WTC11 (cell line): ENCODE results near the gene SORD. TPM values are rescaled to one million over a fixed set of nuclear protein-coding genes. Genes with fewer than 3 reads are reported as not detected.

Source experiments
- ATAC-seq: fragments of 200-7000 bp; cut with Tn5 transposase; 2 replicates; pipeline ENCODE4 v1.10.0; 2021; ENCODE audit warnings: mild to moderate bottlenecking, moderate library complexity
- CTCF ChIA-PET: fragments of 300-600 bp; sonication (Branson Sonifier 250); formaldehyde crosslinking; loops from one replicate; lab custom pipeline; 2021; ENCODE audit warnings: antibody characterized with exemption; lab: Charles Lee
- POLR2A ChIA-PET: fragments of 350-600 bp; sonication (Branson Sonifier 250); formaldehyde crosslinking; loops from one replicate; lab custom pipeline; 2021; ENCODE audit warnings: antibody characterized with exemption; lab: Charles Lee
- DNase-seq: peaks from one replicate; pipeline ENCODE4 v3.0.0; 2021; ENCODE audit warnings: low spot score
- H3K27ac Mint-ChIP-seq: 2 replicates; pipeline ENCODE4 v1.8.0; 2021; ENCODE audit warnings: mixed read lengths
- H3K27me3 Mint-ChIP-seq: 2 replicates; pipeline ENCODE4 v1.8.0; 2021; ENCODE audit warnings: low read depth, mild to moderate bottlenecking, moderate library complexity, mixed read lengths
- H3K36me3 Mint-ChIP-seq: 2 replicates; pipeline ENCODE4 v1.8.0; 2021; ENCODE audit warnings: mixed read lengths
- H3K4me1 Mint-ChIP-seq: 2 replicates; pipeline ENCODE4 v1.8.0; 2022; ENCODE audit warnings: mixed read lengths
- H3K4me3 Mint-ChIP-seq: 2 replicates; pipeline ENCODE4 v1.8.0; 2021; ENCODE audit warnings: mild to moderate bottlenecking, moderate library complexity, mixed read lengths
- H3K9me3 Mint-ChIP-seq: 2 replicates; pipeline ENCODE4 v1.8.0; 2021; ENCODE audit warnings: mixed read lengths
- ATF3 ChIP-seq: sonication (generic); formaldehyde crosslinking; conservative IDR thresholded peaks from 2 replicates; pipeline ENCODE4 v1.8.1; 2022; ENCODE audit warnings: mild to moderate bottlenecking, missing genetic modification reagents
- CDX4 ChIP-seq: fragments of 250-450 bp; sonication (Bioruptor Pico); IDR thresholded peaks from 2 replicates; pipeline ENCODE4 v1.9.0; 2021; ENCODE audit warnings: moderate library complexity, mild to moderate bottlenecking, inconsistent platforms, borderline replicate concordance
- ETV6 ChIP-seq: sonication (generic); formaldehyde crosslinking; IDR thresholded peaks from 2 replicates; pipeline ENCODE4 v1.8.1; 2022; ENCODE audit warnings: mild to moderate bottlenecking, missing genetic modification reagents
- FOXJ3 ChIP-seq: sonication (generic); formaldehyde crosslinking; IDR thresholded peaks from 2 replicates; pipeline ENCODE4 v1.9.0; 2021; ENCODE audit warnings: missing genetic modification reagents, mild to moderate bottlenecking, borderline replicate concordance
- FOXP4 ChIP-seq: sonication (generic); formaldehyde crosslinking; IDR thresholded peaks from 2 replicates; pipeline ENCODE4 v1.8.0; 2022; ENCODE audit warnings: mild to moderate bottlenecking, missing genetic modification reagents
- GTF2I ChIP-seq: fragments of 250-450 bp; sonication (Bioruptor Pico); conservative IDR thresholded peaks from 2 replicates; pipeline ENCODE4 v1.4.0; 2021; ENCODE audit warnings: mild to moderate bottlenecking
- IRF1 ChIP-seq: sonication (generic); formaldehyde crosslinking; IDR thresholded peaks from 2 replicates; pipeline ENCODE4 v1.8.0; 2023; ENCODE audit warnings: missing genetic modification reagents
- JUN ChIP-seq: sonication (generic); formaldehyde crosslinking; IDR thresholded peaks from 2 replicates; pipeline ENCODE4 v1.8.0; 2023; ENCODE audit warnings: mild to moderate bottlenecking, missing genetic modification reagents
- MYBL2 ChIP-seq: sonication (generic); formaldehyde crosslinking; IDR thresholded peaks from 2 replicates; pipeline ENCODE4 v1.8.1; 2023; ENCODE audit warnings: mild to moderate bottlenecking, moderate library complexity, missing genetic modification reagents
- NR3C1 ChIP-seq: sonication (generic); formaldehyde crosslinking; conservative IDR thresholded peaks from 2 replicates; pipeline ENCODE4 v1.8.1; 2023; ENCODE audit warnings: low read depth, mild to moderate bottlenecking, missing genetic modification reagents
- TCF7 ChIP-seq: sonication (generic); formaldehyde crosslinking; IDR thresholded peaks from 2 replicates; pipeline ENCODE4 v1.8.0; 2022; ENCODE audit warnings: mild to moderate bottlenecking, low read depth, missing genetic modification reagents, moderate library complexity
- USF1 ChIP-seq: sonication (generic); formaldehyde crosslinking; IDR thresholded peaks from 2 replicates; pipeline ENCODE4 v1.8.0; 2022; ENCODE audit warnings: mild to moderate bottlenecking, missing genetic modification reagents
- ZNF121 ChIP-seq: sonication (generic); formaldehyde crosslinking; IDR thresholded peaks from 2 replicates; pipeline ENCODE4 v1.8.0; 2023; ENCODE audit warnings: missing genetic modification reagents
- ZNF317 ChIP-seq: sonication (generic); formaldehyde crosslinking; IDR thresholded peaks from 2 replicates; pipeline ENCODE4 v1.8.1; 2023; ENCODE audit warnings: low read depth, mild to moderate bottlenecking, moderate library complexity, missing genetic modification reagents, borderline replicate concordance
- ZSCAN18 ChIP-seq: fragments of 250-450 bp; sonication (Bioruptor Pico); IDR thresholded peaks from 2 replicates; pipeline ENCODE4 v2.1.2; 2022; ENCODE audit warnings: mild to moderate bottlenecking, moderate library complexity
- total RNA-seq: library from RNA; stranded (reverse); gene quantifications from 3 replicates; pipeline ENCODE4 v1.2.3, GENCODE V29; 2021

SORD gene
- total RNA-seq, 1 experiment from 2014 or later = 46.2 TPM

GRCh38 chr15:45107941-45108630 lies 85.1 kb downstream of the SORD start (continued):
- TF ChIP-seq MYBL2 (no peak), TCF7 (CRISPR knock-in tag) (no peak), NR3C1 (CRISPR knock-in tag) (no peak), IRF1 (CRISPR knock-in tag) (no peak), USF1 (CRISPR knock-in tag) (no peak)

- 0 out of 2 replicates have a peak overlapping the region, but pooled peaks have one; percentile 18 for H3K4me3 Mint-ChIP-seq
- TF ChIP-seq ETV6 (CRISPR knock-in tag) (no peak), GTF2I (CRISPR knock-in tag) (no peak), JUN (CRISPR knock-in tag) (no peak), FOXJ3 (CRISPR knock-in tag) (no peak), USF1 (CRISPR knock-in tag) (no peak), ZNF121 (CRISPR knock-in tag) (no peak), ZSCAN18 (no peak), CDX4 (CRISPR knock-in tag) (no peak)
- TF ChIP-seq, all 79 proteins: peak for 0
- H3K9me3 Mint-ChIP-seq = no peaks in the 10 kb centered on the region
- peak; percentile 29 for DNase-seq
- no peaks in the 10 kb centered on the region for H3K36me3 Mint-ChIP-seq
- POLR2A ChIA-PET = no interaction called here
- CTCF ChIA-PET = interaction anchor here (0.5 to 3.5 kb wide), 12 partner anchors 8 to 257 kb away, joined by 3 to 27 read pairs (median 3); partner anchors contain the start of genes DUOX1 and DUOXA1
- H3K27me3 Mint-ChIP-seq = peaks cover 79% of the 10 kb centered on the region
- no peak overlapping the region for H3K27ac Mint-ChIP-seq
- no peak for ATAC-seq
- H3K4me1 Mint-ChIP-seq = peaks cover 32% of the 10 kb centered on the region
Measured at GRCh38 chr15:45110256-45110820, 87.3 kb downstream of the SORD start.

- Mint-ChIP-seq H3K27me3 (peaks cover 86% of the 10 kb centered on the region), H3K4me3 (peak overlapping the region; percentile 64), H3K4me1 (peaks cover 35% of the 10 kb centered on the region), H3K27ac (no peak overlapping the region), H3K9me3 (no peaks in the 10 kb centered on the region)
- POLR2A ChIA-PET = interaction anchor here (0.6 kb wide), 1 partner anchor 13 kb away, joined by 3 read pairs; no protein-coding TSS in a partner anchor
- peak; percentile 5; the same call in 1 of the 2 replicates for ATAC-seq
- TF ChIP-seq ZNF317 (CRISPR knock-in tag) = 0 out of 2 replicates have a peak, but pooled peaks have one; percentile 17
- no peak for TF ChIP-seq ATF3 (CRISPR knock-in tag)
- TF ChIP-seq FOXP4 (CRISPR knock-in tag) = peak; percentile 70; the same call in 1 of the 2 replicates
- TF ChIP-seq, all 79 proteins: peak for 2
- peak; percentile 24 for DNase-seq
- CTCF ChIA-PET = interaction anchor here (1.2 to 8.3 kb wide), 2 partner anchors 19 to 51 kb away, joined by 6 to 231 read pairs; partner anchors contain the start of genes DUOX1 and DUOXA1
- no peaks in the 10 kb centered on the region for H3K36me3 Mint-ChIP-seq
Measured at GRCh38 chr15:45111390-45112142, 88.6 kb downstream of the SORD start.
